Natural killer cell (primary cell): ENCODE results near the gene OR4D1. TPM values are rescaled to one million over a fixed set of nuclear protein-coding genes. Genes with fewer than 3 reads are reported as not detected.

Experiments used
- ATAC-seq, 3 donors: fragments of 150-1000 bp in 2 of 3; fragments of 200-7000 bp in 1 of 3; cut with Tn5 transposase; 1 replicate in 1 of 3; 2 replicates in 2 of 3; pipeline ENCODE4 v1.10.0; 2021; ENCODE audit warnings: mild to moderate bottlenecking in 2 of 3, moderate library complexity in 2 of 3
- DNase-seq, 2 donors: peaks; one replicate each; pipeline versions ENCODE4 v3.0.0 to v3.0.0-alpha.2; 2013 to 2021; ENCODE audit warnings: mixed read lengths in 1 of 2
- H3K27ac ChIP-seq: one replicate; pipeline ENCODE4 v1.5.1; 2013; ENCODE audit warnings: mild to moderate bottlenecking, low read length
- H3K27me3 ChIP-seq: one replicate; pipeline ENCODE4 v1.6.1; 2013; ENCODE audit warnings: low read length; ENCODE audit not compliant: control insufficient read depth, insufficient read depth
- H3K36me3 ChIP-seq: one replicate; pipeline ENCODE4 v1.6.1; 2013; ENCODE audit warnings: low read length; ENCODE audit not compliant: control insufficient read depth, insufficient read depth
- H3K4me1 ChIP-seq: one replicate; pipeline ENCODE4 v1.6.1; 2013; ENCODE audit warnings: low read length; ENCODE audit not compliant: control insufficient read depth, insufficient read depth
- H3K4me3 ChIP-seq: one replicate; pipeline ENCODE4 v1.5.1; 2013; ENCODE audit warnings: low read length
- H3K9me3 ChIP-seq: one replicate; pipeline ENCODE4 v1.6.1; 2013; ENCODE audit warnings: low read length; ENCODE audit not compliant: control insufficient read depth, insufficient read depth
- H3K27ac Mint-ChIP-seq, 2 donors: one replicate each; pipeline ENCODE4 v1.8.0; 2022; ENCODE audit warnings: mild to moderate bottlenecking in 2 of 2, mixed read lengths in 2 of 2, moderate library complexity in 1 of 2
- H3K27me3 Mint-ChIP-seq, 2 donors: one replicate each; pipeline ENCODE4 v1.8.0; 2022; ENCODE audit warnings: low read depth in 2 of 2, mixed read lengths in 2 of 2
- H3K36me3 Mint-ChIP-seq: one replicate; pipeline ENCODE4 v1.8.0; 2022; ENCODE audit warnings: mixed read lengths
- H3K4me1 Mint-ChIP-seq, 2 donors: one replicate each; pipeline ENCODE4 v1.8.0; 2022; ENCODE audit warnings: mixed read lengths in 2 of 2
- H3K4me3 Mint-ChIP-seq: one replicate; pipeline ENCODE4 v1.8.0; 2022; ENCODE audit warnings: mild to moderate bottlenecking, moderate library complexity, mixed read lengths
- H3K9me3 Mint-ChIP-seq, 2 donors: one replicate each; pipeline ENCODE4 v1.8.0; 2022; ENCODE audit warnings: mixed read lengths in 2 of 2
- CTCF ChIP-seq: fragments of 200-600 bp; IDR thresholded peaks from one replicate; pipeline ENCODE4 v1.8.0; 2022; ENCODE audit warnings: antibody characterized with exemption
- WGBS: methylation state at CpG from one replicate; pipeline ENCODE4 v1.1.7; 2013; ENCODE audit warnings: missing lambda C conversion rate; ENCODE audit not compliant: insufficient coverage; 5-methylcytosine and 5-hydroxymethylcytosine counted together
- intact Hi-C: fragments of 100-400 bp; cut with micrococcal nuclease; formaldehyde crosslinking; loops from one replicate; pipeline ENCODE4 v1.14.2; 2022
- total RNA-seq, 4 donors: library from RNA; stranded (reverse); fragments of 120-200 nt in 1 of 4; gene quantifications; one replicate each; pipeline versions ENCODE4 v1.2.3 to v1.2.4, GENCODE V29; 2013 to 2022

The OR4D1 gene
- total RNA-seq, 3 donors from 2014 or later (not counting 1 experiment from before 2014, with no cell fraction given): 1.0 to 1.6 (median 1.2) TPM

GRCh38 chr17:58200024-58200633, 51.9 kb downstream of the OR4D1 start:
- WGBS: 47% methylated on average over 14 of the region's 14 CpGs
- Histone ChIP-seq H3K36me3 (no peaks in the 10 kb centered on the region), H3K9me3 (no peaks in the 10 kb centered on the region), H3K4me1 (no peaks in the 10 kb centered on the region), H3K4me3 (no peak overlapping the region), H3K27me3 (peaks cover 3% of the 10 kb centered on the region), H3K27ac (no peak overlapping the region)
- TF ChIP-seq CTCF: peak; percentile 65
- peaks cover 0 to 4% of the 10 kb centered on the region in 2 donors for H3K4me1 Mint-ChIP-seq
- H3K27me3 Mint-ChIP-seq: peaks cover 0 to 12% of the 10 kb centered on the region in 2 donors
- ATAC-seq (peak; percentile 72 to 85 (median 81)), DNase-seq (peak; percentile 50 to 71)
- intact Hi-C loops: no loop called here
- no peaks in the 10 kb centered on the region for H3K9me3 Mint-ChIP-seq
- no peaks in the 10 kb centered on the region for H3K36me3 Mint-ChIP-seq
- H3K27ac Mint-ChIP-seq: no peak overlapping the region
- H3K4me3 Mint-ChIP-seq: no peak overlapping the region

GRCh38 chr17:58202859-58203258, 54.7 kb downstream of the OR4D1 start:
- Mint-ChIP-seq H3K27ac (no peak overlapping the region), H3K4me1 (peaks cover 0 to 4% of the 10 kb centered on the region in 2 donors), H3K27me3 (peaks cover 0 to 7% of the 10 kb centered on the region in 2 donors), H3K9me3 (no peaks in the 10 kb centered on the region), H3K36me3 (no peaks in the 10 kb centered on the region), H3K4me3 (no peak overlapping the region)
- Histone ChIP-seq H3K9me3 (no peaks in the 10 kb centered on the region), H3K27ac (no peak overlapping the region), H3K4me1 (no peaks in the 10 kb centered on the region), H3K36me3 (peaks cover 5% of the 10 kb centered on the region), H3K27me3 (peaks cover 3% of the 10 kb centered on the region), H3K4me3 (no peak overlapping the region)
- TF ChIP-seq CTCF: no peak
- no peak for DNase-seq
- WGBS: 91% methylated on average over 7 of the region's 7 CpGs
- intact Hi-C loops: no loop called here
- no peak for ATAC-seq

- no peaks in the 10 kb centered on the region for H3K9me3 Mint-ChIP-seq
- intact Hi-C loops: no loop called here
- 95% methylated on average over 5 of the region's 5 CpGs for WGBS
- Histone ChIP-seq H3K4me1 (no peaks in the 10 kb centered on the region), H3K4me3 (no peak overlapping the region), H3K27ac (no peak overlapping the region), H3K36me3 (peaks cover 7% of the 10 kb centered on the region), H3K9me3 (no peaks in the 10 kb centered on the region), H3K27me3 (no peaks in the 10 kb centered on the region)
- peaks cover 0 to 3% of the 10 kb centered on the region in 2 donors for H3K27me3 Mint-ChIP-seq
- TF ChIP-seq CTCF: no peak
- no peak overlapping the region for H3K4me3 Mint-ChIP-seq
- DNase-seq (no peak), ATAC-seq (no peak)
- peaks cover 4% of the 10 kb centered on the region for H3K36me3 Mint-ChIP-seq
- no peak overlapping the region for H3K27ac Mint-ChIP-seq
- peaks cover 0 to 4% of the 10 kb centered on the region in 2 donors for H3K4me1 Mint-ChIP-seq
These were observed 56.6 kb downstream of the OR4D1 start for GRCh38 chr17:58204796-58205195.

- 90% methylated on average over 11 of the region's 11 CpGs for WGBS
- intact Hi-C loops: no loop called here
- Mint-ChIP-seq H3K27ac (no peak overlapping the region), H3K27me3 (no peaks in the 10 kb centered on the region), H3K36me3 (peaks cover 8% of the 10 kb centered on the region), H3K9me3 (no peaks in the 10 kb centered on the region), H3K4me3 (no peak overlapping the region), H3K4me1 (no peaks in the 10 kb centered on the region)
- H3K27me3 ChIP-seq: no peaks in the 10 kb centered on the region
- no peak for TF ChIP-seq CTCF
- DNase-seq (no peak), ATAC-seq (no peak)
- H3K36me3 ChIP-seq: peaks cover 13% of the 10 kb centered on the region
- H3K27ac ChIP-seq: no peak overlapping the region
- no peak overlapping the region for H3K4me3 ChIP-seq
- H3K4me1 ChIP-seq: no peaks in the 10 kb centered on the region
- H3K9me3 ChIP-seq: no peaks in the 10 kb centered on the region
These were observed 57.8 kb downstream of the OR4D1 start for GRCh38 chr17:58205936-58206335.
